ENCODE data around the gene TSR1. TPM values are rescaled to one million over a fixed set of nuclear protein-coding genes. Genes with fewer than 3 reads are reported as not detected.

TSR1 gene
- total RNA-seq, 1 experiment from 2014 or later: 42.5 TPM

DNA sequence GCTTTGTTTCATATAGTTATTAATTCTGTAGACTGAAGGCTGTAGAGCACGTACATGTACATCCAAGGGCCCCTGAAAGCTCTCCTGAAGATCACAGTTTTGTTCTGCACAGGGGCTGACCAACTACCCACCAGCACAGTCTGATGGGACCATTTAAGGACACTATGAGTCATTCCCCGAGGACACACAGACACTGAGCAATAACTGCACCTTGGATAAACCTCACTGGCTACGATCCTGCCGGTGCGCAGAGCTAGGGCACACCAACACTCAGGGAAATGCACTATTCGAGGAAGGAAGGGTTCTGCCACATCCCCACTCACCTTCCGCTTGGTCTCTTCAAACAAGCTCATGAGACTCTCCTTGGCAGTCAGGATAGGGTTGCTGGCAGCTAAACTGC, 53.0 kb downstream of the TSR1 start:
- no peaks in the 10 kb centered on the region for H3K9me2 ChIP-seq (ENCODE audit: insufficient read depth)
- ChIA-PET POLR2A (ENCODE audit: unreplicated experiment) (interaction anchor here (0.5 kb wide), 1 partner anchor 189 kb away, joined by 3 read pairs; no protein-coding TSS in a partner anchor), CTCF (interaction anchor here (0.6 kb wide), 1 partner anchor 228 kb away, joined by 3 read pairs; no protein-coding TSS in a partner anchor)
- BruUV-seq (replicated peaks): no TSS peak
- peaks cover 12% of the 10 kb centered on the region for H3K36me3 ChIP-seq (ENCODE audit: low read depth)
- peaks cover 14% of the 10 kb centered on the region; the same call in 1 of the 2 replicates for H3F3A ChIP-seq (ENCODE audit: insufficient read depth, low read depth)
- H3K4me3 ChIP-seq: no peak overlapping the region
- no peaks in the 10 kb centered on the region for H3K9me3 ChIP-seq (ENCODE audit: insufficient read depth, low read depth)
- H3K4me1 ChIP-seq (replicated peaks; ENCODE audit: insufficient read depth): no peaks in the 10 kb centered on the region
- H3K27me3 ChIP-seq (ENCODE audit: insufficient read depth, low read depth): no peaks in the 10 kb centered on the region
- DNase-seq: no peak
- no peak for TF ChIP-seq EZH2 (IDR thresholded peaks at IDR 0.05; ENCODE audit: low read depth)
- TF ChIP-seq, protein P1, sequence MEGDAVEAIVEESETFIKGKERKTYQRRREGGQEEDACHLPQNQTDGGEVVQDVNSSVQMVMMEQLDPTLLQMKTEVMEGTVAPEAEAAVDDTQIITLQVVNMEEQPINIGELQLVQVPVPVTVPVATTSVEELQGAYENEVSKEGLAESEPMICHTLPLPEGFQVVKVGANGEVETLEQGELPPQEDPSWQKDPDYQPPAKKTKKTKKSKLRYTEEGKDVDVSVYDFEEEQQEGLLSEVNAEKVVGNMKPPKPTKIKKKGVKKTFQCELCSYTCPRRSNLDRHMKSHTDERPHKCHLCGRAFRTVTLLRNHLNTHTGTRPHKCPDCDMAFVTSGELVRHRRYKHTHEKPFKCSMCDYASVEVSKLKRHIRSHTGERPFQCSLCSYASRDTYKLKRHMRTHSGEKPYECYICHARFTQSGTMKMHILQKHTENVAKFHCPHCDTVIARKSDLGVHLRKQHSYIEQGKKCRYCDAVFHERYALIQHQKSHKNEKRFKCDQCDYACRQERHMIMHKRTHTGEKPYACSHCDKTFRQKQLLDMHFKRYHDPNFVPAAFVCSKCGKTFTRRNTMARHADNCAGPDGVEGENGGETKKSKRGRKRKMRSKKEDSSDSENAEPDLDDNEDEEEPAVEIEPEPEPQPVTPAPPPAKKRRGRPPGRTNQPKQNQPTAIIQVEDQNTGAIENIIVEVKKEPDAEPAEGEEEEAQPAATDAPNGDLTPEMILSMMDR (conservative IDR thresholded peaks at IDR 0.05): no peak
- H4K20me1 ChIP-seq (ENCODE audit: insufficient read depth): peaks cover 4% of the 10 kb centered on the region
- intact Hi-C loops (cut with micrococcal nuclease; ENCODE audit: unreplicated experiment): loop anchor here (5.0 to 10.0 kb wide), 2 partner anchors 231 to 389 kb away; no protein-coding TSS in a partner anchor
- H3K27ac ChIP-seq: no peak overlapping the region
- no peak overlapping the region for H2AFZ ChIP-seq
- no peaks in the 10 kb centered on the region for H3K79me2 ChIP-seq (ENCODE audit: low read depth)
- H3K4me2 ChIP-seq: no peak overlapping the region

DNA sequence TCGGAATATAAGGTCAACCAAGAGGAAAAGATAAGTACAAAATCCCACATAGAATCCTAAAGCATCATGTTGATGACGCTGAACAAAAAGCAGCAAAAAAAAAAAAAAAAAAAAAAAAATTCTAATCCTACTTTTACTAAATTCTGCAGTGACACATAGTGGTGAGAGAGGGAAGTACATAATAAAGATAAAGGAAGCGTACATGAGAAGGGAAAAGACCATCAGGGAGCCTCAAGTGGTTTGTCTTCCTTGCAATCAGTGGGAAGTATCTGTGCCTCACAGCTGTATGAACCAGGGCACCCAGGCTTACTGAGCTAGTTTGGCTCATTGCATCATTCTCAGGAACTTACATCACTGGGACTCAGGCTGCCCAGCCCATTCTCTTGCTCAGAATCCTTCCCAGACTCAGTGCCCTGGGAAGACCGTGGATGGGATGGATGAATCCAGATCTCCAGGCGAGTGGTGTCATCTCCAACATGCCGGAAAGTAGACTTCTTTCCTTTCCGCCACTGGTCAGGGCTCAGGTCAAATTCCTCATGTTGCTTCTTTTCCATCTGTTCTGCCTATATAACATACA, 53.9 kb downstream of the TSR1 start:
- Histone ChIP-seq H3K9me2 (ENCODE audit: insufficient read depth) (no peaks in the 10 kb centered on the region), H3K4me3 (no peak overlapping the region), H4K20me1 (ENCODE audit: insufficient read depth) (peaks cover 4% of the 10 kb centered on the region), H3K9me3 (ENCODE audit: insufficient read depth, low read depth) (no peaks in the 10 kb centered on the region), H3F3A (ENCODE audit: insufficient read depth, low read depth) (peaks cover 14% of the 10 kb centered on the region; the same call in 1 of the 2 replicates), H3K4me1 (replicated peaks; ENCODE audit: insufficient read depth) (no peaks in the 10 kb centered on the region), H3K27ac (0 out of 2 replicates have a peak overlapping the region, but pooled peaks have one; percentile 23), H3K4me2 (no peak overlapping the region), H3K36me3 (ENCODE audit: low read depth) (peaks cover 12% of the 10 kb centered on the region), H3K79me2 (ENCODE audit: low read depth) (no peaks in the 10 kb centered on the region), H3K27me3 (ENCODE audit: insufficient read depth, low read depth) (no peaks in the 10 kb centered on the region), H2AFZ (no peak overlapping the region)
- POLR2A ChIA-PET (ENCODE audit: unreplicated experiment): no interaction called here
- intact Hi-C loops (cut with micrococcal nuclease; ENCODE audit: unreplicated experiment): loop anchor here (5.0 to 10.0 kb wide), 2 partner anchors 230 to 388 kb away; no protein-coding TSS in a partner anchor
- BruUV-seq (replicated peaks): no TSS peak
- DNase-seq: peak; percentile 6 to 56
- CTCF ChIA-PET: interaction anchor here (0.6 kb wide), 1 partner anchor 160 kb away, joined by 4 read pairs; no protein-coding TSS in a partner anchor
- TF ChIP-seq, protein P1 (conservative IDR thresholded peaks at IDR 0.05): peak; percentile 81
- no peak for TF ChIP-seq EZH2 (IDR thresholded peaks at IDR 0.05; ENCODE audit: low read depth)

DNA sequence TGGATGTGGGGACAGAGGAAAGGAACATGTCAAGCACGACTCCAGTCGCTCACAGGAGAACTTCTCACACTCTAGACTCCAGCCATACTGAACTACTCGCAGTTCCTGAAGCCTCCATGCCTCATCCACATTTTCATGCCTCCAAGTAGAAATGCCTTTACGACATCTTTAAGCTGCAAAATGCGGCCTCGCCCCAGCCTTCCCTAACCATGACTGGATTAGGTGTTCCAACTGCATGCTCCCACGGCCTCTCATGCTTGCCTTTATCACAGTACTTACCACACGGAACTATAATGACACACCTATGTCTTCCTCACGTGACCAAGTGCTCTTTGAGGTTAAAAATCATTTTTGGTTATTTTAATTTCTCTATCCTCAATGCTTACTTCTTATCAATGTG, 56.5 kb downstream of the TSR1 start:
- Histone ChIP-seq H3K27ac (no peak overlapping the region), H3K4me3 (no peak overlapping the region), H2AFZ (no peak overlapping the region), H3K36me3 (ENCODE audit: low read depth) (peaks cover 9% of the 10 kb centered on the region), H3K79me2 (ENCODE audit: low read depth) (no peaks in the 10 kb centered on the region), H3K27me3 (ENCODE audit: insufficient read depth, low read depth) (no peaks in the 10 kb centered on the region), H3K4me2 (no peak overlapping the region), H4K20me1 (ENCODE audit: insufficient read depth) (peaks cover 4% of the 10 kb centered on the region), H3K4me1 (replicated peaks; ENCODE audit: insufficient read depth) (no peaks in the 10 kb centered on the region), H3K9me2 (ENCODE audit: insufficient read depth) (no peaks in the 10 kb centered on the region), H3F3A (ENCODE audit: insufficient read depth, low read depth) (peaks cover 14% of the 10 kb centered on the region; the same call in 1 of the 2 replicates), H3K9me3 (ENCODE audit: insufficient read depth, low read depth) (no peaks in the 10 kb centered on the region)
- intact Hi-C loops (cut with micrococcal nuclease; ENCODE audit: unreplicated experiment): loop anchor here (5.0 to 10.0 kb wide), 2 partner anchors 227 to 385 kb away; no protein-coding TSS in a partner anchor
- ChIA-PET CTCF (interaction anchor here (0.6 kb wide), 1 partner anchor 446 kb away, joined by 21 read pairs; no protein-coding TSS in a partner anchor), POLR2A (ENCODE audit: unreplicated experiment) (no interaction called here)
- no peak for DNase-seq
- TF ChIP-seq, protein P1 (conservative IDR thresholded peaks at IDR 0.05): no peak
- no peak for TF ChIP-seq EZH2 (IDR thresholded peaks at IDR 0.05; ENCODE audit: low read depth)
- BruUV-seq (replicated peaks): no TSS peak
